GM19468 (cell line): ENCODE results near the gene UBFD1.
"Not testable (repeated sequence)": the region's sequence is repeated elsewhere in the genome, so short reads cannot be mapped to it uniquely, and the experiment has no call there.

Experiments
- ATAC-seq: cut with Tn5 transposase; IDR thresholded peaks from one replicate; pipeline ENCODE4 v1.9.1; 2021; ENCODE audit warnings: mild to moderate bottlenecking, moderate library complexity, moderate number of reproducible peaks; ENCODE audit not compliant: unreplicated experiment; ENCODE audit errors: extremely low read depth

Gene UBFD1

DNA sequence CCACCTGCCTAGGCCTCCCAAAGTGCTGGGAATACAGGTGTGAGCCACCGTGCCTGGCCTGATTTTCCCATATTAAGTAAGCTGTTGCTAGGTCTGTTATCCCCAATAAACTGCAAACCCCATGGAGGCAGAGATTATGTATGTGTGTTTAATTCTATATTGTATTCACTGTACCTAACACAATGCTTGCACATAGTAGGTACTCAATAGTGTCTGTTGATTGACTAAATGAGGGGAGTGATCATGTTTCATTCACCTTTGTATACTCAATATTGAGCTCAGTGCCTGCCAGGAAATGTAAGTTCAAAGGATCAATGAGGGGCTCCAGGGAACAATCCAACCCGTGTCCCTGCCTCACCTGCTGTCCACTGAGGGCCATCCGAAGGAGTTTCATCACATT is 32.6 kb upstream of the UBFD1 start:
- ATAC-seq, result no peak

DNA sequence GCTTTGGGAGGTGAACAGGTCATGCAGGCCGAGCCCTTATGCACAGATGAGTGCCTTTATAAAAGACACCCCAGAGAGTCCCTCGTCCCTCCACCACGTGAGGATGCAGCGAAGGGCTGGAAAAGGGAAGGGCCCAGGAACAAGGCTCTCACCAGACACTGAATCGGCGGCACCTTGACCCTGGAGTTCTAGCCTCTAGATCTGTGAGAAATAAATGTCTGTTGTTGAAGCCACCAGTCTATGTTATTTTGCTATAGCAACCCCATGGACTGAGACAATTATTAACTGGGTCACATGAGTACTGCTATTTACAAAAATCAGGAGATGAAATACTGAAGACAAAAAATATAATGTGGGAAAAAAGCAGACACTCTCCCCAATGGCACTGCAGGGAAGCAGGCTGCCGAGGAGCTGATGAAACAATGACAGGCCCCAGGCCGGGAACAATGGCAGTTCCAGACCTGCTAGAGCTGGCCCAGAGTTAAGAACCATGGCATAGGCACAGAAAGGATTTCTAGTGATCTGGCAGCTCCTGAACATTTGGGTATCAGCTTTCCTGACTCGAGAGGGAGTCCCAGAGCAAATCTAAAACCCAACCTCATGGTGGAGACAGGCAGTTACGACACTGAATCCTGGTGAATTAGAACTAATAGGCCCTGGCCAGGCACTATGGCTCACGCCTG is 29.4 kb upstream of the UBFD1 start:
- ATAC-seq, result no peak

DNA sequence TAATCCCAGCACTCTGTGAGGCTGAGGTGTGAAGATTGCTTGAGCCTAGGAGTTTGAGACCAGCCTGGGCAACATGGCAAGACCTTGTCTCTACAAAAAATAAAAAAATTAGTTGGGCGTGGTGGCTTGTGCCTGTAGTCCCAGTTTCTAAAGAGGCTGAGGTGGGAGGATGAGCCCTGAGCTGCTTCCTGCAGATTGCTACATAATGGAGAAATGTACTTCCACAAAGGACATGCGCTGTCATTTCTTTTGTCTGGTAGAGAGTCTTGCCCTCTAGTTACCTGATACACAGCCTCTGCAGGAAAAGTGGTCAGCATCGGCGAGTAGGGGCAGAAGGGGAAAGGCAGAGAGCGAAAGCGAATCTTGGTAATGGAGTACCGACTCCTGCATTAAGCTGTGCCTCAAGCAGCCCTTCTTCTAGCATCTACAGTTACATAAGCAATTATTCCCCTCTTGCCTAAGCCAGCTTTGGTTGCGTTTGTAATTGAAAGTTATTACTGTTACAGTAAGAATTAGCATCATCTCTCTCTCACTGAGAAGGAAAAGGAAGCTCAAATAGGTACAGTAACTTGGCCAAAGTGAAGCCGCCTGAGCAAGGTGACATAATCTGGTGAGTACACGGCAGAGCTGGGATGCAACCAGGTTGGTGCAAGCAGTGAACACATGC is 28.8 kb upstream of the UBFD1 start:
- ATAC-seq, result no peak

DNA sequence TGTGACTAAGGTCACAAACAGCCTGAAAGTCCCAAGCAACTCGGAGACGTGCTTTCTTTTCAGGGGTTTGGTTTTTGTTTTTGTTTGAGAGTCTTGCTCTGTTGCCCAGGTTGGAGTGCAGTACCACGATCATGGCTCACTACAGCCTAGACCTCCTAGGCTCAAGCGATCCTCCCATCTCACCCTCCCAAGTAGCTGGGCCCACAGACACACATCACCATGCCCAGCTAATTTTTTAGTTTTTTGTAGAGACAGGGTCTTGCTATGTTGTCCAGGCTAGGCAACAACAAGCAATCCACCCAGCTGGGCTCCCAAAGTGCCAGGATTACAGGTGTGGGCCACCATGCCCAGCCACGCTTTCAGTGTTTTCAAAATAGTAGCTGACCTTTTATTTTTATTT is 27.5 kb upstream of the UBFD1 start:
- no peak for ATAC-seq

DNA sequence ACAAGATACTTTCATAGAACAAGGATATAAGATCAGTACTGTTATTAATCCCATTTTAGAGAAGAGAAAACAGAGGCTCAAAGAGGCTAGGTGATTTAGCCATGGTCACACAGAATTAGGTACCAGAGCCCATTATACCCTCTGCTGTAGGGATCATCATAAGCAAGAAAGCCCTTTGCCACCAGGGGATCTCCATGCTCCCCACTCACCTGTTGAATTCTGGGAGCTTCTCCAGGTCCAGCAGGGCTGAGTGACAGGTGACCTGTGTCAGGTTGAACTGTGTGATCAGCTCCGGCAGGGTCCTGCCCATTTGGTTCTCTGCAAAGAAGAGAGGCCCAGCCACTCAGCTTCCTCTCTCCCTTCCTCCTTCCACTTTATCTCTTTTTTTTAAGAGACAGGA is 25.1 kb upstream of the UBFD1 start:
- ATAC-seq, result no peak

DNA sequence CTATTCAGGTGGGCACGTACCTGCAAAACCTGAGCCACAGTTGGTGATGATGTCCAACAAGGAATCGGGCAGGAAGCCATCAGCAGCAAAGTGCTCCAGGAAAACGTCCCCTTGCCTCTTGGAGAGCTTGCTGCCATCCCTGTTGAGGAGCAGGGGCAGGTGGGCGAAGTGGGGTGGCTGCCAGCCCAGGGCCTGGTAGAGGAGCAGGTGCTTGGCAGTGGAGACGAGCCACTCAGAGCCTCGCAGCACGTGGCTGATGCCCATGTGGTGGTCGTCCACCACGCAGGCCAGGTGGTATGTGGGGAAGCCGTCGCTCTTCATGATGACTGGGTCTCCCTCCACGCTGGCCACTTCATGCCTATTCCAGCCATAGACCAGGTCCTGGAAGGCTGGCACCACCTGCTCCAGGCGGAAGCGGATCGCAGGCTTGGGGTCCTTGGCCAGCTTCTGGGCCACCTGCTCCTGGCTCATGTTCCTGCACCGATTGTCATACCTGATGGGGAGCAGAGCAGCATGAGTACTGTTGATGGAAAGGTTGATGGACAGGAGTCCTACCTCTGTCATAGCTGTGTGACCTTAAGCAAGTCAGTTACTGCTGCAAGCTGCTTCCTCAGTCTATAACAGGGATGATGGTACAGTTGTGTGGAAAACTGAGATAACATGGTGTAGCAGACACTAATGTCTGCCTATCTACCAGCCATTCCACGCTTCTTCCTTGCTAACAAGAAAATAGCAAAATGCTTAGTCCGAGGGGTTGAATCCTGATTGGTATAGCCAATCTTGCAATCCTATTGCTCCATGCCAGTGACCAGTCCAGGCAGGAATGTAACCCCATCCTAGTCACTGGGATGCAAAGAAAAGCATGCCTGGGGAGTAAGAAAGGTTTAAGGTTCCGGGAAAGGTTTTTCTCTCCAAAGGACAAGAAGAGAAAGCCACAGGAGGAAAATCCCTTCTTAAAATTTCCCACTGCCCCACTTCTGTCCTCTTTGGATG is 22.4 kb upstream of the UBFD1 start:
- ATAC-seq, result no peak

DNA sequence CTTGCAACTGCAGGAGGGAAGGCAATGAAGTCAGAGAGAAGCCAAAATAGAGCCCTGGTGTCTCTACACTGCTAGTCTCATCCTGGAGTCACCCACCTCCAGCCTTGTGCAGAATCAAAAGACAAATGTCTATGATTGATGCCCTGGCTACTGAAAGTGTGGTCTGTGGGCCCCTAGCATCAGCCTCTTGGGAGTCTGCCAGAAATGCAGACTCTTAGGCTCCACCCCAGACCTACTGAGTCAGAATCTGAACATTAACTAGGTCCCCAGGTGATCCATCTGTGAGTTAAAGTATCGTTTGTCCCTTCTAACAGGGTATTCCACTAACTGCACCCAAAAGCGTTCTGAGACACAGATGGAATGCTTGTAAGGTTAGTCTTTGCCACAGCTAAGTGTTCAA is 21.6 kb upstream of the UBFD1 start:
- ATAC-seq, result no peak

DNA sequence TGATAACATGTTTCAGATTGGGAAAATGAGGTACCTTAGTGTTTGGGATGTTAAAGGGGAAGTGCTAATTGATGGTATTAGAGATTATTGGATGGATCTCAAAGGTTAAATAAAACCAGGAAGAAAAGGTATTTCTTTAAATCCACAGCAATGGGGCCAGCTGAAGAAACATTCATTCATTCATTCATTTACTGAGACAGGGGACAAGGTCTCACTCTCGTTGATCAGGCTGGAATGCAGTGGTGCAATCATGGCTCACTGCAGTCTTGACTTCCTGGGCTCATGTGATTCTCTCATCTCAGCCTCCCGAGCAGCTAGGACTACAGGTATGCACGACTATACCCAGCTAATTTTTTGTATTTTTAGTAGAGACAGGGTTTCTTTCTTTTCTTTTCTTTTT is 20.1 kb upstream of the UBFD1 start:
- no peak for ATAC-seq

DNA sequence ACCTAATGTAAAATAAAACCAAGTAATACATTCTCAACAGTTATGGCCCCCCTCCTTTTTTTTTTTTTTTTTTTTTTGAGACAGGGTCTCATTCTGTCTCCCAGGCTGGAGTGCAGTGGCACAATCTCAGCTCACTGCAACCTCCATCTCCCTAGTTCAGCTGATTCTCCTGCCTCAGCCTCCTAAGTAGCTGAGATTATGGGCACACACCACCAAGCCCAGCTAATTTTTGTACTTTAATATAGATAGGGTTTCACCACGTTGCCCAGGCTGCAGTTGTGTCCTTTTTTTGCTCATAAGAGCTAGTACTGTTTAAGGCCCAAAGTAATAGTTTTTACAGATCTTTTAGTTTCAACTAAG is 18.6 kb upstream of the UBFD1 start:
- no peak for ATAC-seq

DNA sequence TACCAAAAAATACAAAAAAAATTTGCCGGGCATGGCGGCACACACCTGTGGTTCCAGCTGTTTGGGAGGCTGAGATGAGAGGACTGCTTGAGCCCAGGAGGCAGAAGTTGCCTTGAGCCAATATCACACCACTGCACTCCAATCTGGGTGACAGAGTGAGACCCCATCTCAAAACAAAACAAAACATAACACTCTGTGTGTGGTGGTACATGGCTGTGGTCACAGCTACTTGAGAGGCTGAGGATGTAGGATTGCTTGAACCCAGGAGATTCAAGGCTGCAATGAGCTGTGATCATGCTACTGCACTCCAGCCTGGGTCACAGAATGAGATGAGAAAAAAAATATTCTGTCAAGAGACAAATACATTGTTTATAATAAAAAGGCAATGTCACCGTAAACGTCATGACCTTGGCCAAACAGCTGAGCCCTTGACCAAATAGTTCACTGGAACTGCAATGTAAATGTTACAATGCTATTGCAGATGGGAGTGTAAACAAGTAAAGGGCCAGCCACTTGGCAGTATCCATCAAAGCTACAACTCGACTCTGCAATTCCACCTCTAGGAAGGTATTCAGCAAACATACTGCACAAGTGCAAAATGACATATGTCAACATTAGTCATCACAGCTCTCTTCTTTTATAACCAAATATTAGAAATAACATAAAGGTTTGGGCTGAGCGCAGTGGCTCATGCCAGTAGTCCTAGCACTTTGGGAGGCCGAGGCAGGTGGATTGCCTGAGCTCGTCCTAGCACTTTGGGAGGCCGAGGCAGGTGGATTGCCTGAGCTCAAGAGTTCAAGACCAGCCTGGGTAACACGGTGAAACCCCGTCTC is 17.3 kb upstream of the UBFD1 start:
- no peak for ATAC-seq

DNA sequence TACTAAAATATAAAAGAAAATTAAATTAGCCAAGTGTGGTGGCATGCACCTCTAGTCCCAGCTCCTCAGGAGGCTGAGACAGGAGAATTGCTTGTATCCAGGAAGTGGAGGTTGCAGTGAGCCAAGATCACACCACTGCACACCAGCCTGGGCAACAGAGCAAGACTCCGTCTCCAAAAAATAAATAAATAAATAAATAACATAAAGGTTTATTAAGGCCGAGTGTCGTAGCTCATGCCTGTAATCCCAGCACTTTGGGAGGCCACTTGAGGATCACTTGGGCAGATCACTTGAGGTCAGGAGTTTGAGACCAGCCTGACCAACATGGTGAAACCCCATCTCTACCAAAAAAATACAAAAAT is 16.7 kb upstream of the UBFD1 start:
- ATAC-seq, result not testable (repeated sequence)

DNA sequence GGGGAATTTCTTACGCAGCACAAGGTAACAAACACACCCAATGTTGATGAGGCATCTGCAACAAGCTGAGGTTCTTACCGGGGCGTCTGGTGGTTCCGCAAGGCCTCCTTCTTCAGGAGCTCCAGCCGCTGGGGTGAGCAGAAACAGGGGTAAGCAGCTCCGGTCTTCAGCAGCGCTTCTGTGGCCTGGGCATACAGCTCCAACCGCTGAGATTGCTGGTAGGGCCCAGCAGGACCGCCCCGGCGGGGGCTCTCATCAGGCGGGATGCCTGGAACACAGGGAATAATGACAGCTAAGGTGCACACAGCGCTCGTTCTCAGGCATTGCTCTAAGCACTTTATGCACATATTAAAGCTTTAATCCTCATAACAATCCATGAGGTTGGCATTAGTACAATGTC is 13.1 kb upstream of the UBFD1 start:
- ATAC-seq, result no peak

DNA sequence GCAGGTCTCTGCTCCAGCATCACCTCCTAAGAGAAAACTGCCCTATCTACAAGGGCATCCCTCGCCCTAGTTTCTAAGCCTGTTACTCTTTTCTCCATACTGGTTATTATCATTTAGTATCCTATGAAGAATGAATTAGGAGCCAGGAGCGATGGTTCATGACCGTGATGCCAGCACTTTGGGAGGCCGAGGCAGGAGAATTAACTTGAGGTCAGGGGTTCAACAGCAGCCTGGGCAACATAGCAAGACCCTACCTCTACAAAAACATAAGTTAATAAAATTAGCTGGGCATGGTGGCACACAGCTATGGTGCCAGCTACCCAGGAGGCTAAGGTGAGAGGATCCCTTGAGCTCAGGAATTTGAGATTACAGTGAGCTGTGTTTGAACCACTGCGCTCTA is 7.6 kb upstream of the UBFD1 start:
- no peak for ATAC-seq

DNA sequence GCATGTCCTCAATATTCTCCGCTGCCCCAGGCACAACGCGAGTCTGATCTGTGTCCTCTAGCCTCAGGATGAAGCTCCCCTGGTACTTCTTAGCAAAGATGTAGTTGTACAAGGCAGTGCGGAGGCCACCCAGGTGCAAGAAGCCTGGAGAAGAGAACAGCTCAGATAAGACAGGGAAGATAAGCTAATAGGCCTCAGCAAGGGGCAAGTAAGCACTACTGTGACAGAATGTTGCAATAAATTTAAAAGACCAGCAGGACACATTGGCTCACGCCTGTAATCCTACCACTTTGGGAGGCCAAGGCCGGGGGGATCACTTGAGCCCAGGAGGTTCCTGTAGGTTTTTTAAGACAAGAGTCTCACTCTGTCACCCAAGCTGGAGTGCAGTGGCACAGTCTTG is 5.4 kb upstream of the UBFD1 start:
- ATAC-seq, result no peak

DNA sequence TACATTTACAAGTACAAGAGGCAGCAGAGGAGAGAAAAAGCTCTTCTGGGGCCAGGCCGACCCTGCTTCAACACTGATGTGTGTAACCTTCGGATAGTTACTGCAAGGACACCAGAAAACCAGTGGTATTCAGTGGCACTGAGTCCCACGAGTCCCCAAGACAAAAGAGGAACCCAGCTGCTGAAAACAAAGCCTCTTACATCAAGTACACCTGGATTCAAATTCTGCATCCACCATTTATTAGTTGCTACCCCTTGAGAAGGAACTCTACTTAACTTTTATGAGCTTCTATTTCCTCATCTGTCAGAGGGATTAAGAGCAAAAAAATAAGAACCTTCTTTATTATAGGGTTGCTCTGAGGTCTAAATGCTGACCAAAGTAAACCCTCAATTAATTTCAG is 3.0 kb upstream of the UBFD1 start:
- ATAC-seq, result no peak

DNA sequence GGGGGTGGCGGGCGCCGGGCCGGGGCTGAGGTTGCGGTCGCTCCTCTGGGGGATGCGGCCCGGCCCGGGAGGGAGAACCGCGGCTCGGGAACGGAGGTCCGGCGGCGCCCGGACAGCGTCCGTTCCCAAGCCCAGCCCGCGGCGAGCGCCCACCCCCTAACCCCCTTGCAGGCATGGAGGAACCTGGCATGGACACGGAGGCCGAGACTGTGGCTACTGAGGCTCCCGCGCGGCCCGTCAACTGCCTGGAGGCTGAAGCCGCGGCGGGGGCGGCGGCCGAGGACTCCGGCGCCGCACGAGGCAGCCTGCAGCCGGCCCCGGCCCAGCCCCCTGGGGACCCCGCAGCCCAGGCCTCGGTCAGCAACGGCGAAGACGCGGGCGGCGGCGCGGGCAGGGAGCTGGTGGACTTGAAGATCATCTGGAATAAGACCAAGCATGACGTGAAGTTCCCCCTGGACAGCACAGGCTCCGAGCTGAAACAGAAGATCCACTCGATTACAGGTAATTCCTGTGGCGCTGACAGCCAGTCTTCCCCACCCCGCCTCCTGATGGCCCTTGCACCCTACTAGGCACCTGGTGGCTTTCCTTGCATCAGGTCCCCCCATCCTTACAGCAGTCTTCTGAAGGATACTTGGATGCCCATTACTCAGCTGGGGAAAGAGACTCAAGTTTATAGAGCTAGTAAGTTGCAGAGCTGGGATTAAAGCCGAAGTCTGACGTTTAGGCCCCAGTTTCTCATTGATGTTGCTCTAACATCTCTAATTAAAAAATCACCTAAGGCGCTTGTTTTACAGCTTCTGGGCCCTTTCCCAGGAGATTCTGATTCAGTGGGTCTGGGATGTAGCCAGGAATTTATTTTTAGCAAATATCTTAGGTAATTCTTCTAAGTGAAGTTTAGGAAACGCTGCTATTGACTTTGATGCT is 514 bp downstream of the UBFD1 start:
- no peak for ATAC-seq

DNA sequence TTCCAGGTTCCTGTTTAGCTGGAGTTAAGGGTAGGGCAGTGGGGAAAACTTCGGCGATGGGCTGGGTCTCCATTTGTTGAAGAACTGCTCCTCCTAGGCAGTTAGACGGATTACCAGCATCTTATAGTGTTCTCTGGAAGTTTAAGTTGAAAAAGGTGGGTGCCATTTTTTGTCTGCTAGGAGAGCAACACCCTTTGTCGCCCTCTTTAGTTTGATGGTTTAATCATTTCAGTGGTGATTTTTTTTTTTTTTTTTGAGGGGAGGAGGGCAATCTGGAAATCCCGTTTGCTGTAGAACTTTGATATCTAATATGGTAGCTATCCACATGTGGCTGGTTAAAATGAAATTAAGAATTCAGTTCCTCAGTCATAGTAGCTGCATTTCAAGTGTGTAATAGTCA is 4.1 kb downstream of the UBFD1 start:
- no peak for ATAC-seq

DNA sequence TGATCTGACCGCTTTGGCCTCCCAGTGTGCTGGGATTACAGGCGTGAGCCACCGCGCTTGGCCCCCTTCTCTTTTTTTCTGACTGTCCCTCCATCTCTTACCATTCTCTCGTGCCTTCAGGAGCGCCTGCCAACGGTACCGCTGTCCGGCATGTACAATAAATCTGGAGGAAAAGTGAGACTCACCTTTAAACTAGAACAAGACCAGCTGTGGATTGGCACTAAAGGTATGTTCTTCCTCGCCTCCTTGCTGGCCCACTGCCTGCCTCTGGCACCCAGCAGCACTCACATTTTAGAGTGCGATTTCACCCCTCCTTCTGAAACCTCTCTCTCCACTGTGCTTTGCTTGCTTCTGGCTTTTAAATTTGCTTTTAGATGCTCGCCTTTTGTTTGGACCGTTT is 5.0 kb downstream of the UBFD1 start:
- no peak for ATAC-seq

DNA sequence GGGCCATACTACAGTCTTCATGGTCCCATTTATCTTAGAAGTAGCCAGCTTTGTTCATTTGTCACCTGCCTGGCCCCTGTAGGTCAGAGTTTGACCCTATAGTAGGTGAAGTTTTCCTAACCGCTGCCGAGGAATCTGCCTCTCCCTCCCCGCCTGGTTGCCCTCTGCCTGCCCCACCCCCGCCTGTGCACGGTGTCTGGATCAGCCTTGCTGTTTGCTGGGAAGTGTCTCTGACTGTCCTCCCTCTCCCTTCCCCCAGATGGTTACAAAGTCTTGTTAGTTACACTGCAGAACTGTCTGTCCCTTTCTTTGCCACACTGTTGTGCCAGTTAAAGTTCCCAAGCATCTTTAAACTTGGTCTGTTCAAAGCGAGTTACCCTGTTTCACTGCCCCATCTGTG is 5.7 kb downstream of the UBFD1 start:
- no peak for ATAC-seq
